ENCODE results near the gene GPC3.

DNA sequence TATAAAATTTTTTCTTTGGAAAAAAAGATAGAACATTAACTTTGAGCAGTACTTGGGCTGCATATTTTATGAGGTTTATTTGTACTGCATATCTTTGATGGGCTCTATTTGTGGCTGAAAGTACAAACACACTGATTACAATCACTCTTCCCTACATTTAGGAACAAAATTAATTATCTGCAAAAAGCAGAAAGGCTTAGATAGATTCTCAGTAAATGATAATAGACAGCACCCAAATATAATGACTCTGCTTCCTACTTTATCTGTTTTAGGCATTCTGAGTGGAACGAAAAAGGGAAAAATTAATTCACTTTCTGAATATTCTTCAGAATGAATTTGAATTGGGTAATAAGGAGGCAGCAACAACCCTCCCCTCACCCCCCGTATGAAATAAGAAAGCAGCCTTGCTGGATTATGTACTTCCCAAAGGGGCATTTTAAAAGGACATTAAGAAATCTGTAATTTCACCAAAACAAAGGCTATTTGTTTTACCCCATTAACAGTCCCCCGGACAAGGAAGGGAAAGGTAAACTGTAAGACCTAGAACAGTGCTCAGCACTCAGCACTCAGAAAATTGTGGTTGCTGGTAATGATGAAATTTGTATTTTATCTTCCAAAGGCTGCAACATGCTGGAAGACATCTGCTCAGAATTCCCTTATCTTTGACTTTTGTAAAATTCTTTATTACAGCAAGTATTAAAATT lies 242.6 kb downstream of the GPC3 start:
- TF ChIP-seq ZNF560 (tag by site-specific recombination; IDR thresholded peaks at IDR 0.05; ENCODE audit: borderline replicate concordance) (no peak), HOXD13 (CRISPR knock-in tag; IDR thresholded peaks at IDR 0.05; ENCODE audit: borderline replicate concordance) (no peak), ZNF121 (tag by site-specific recombination; IDR thresholded peaks at IDR 0.05) (no peak), ZNF19 (tag by site-specific recombination; IDR thresholded peaks at IDR 0.05; ENCODE audit: low read depth) (no peak), SETDB1 (IDR thresholded peaks at IDR 0.05; ENCODE audit: insufficient read length, low read length) (no peak), YY1 (tag by site-specific recombination; IDR thresholded peaks at IDR 0.05) (no peak), ZNF660 (tag by site-specific recombination; IDR thresholded peaks at IDR 0.05) (no peak), ZNF830 (tag by site-specific recombination; IDR thresholded peaks at IDR 0.05; ENCODE audit: low read depth) (no peak), ZBTB48 (tag by site-specific recombination; IDR thresholded peaks at IDR 0.05) (no peak)
- TF ChIP-seq, protein P1, sequence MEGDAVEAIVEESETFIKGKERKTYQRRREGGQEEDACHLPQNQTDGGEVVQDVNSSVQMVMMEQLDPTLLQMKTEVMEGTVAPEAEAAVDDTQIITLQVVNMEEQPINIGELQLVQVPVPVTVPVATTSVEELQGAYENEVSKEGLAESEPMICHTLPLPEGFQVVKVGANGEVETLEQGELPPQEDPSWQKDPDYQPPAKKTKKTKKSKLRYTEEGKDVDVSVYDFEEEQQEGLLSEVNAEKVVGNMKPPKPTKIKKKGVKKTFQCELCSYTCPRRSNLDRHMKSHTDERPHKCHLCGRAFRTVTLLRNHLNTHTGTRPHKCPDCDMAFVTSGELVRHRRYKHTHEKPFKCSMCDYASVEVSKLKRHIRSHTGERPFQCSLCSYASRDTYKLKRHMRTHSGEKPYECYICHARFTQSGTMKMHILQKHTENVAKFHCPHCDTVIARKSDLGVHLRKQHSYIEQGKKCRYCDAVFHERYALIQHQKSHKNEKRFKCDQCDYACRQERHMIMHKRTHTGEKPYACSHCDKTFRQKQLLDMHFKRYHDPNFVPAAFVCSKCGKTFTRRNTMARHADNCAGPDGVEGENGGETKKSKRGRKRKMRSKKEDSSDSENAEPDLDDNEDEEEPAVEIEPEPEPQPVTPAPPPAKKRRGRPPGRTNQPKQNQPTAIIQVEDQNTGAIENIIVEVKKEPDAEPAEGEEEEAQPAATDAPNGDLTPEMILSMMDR (tag by site-specific recombination; IDR thresholded peaks at IDR 0.05), result no peak
- TF ChIP-seq, protein P2, sequence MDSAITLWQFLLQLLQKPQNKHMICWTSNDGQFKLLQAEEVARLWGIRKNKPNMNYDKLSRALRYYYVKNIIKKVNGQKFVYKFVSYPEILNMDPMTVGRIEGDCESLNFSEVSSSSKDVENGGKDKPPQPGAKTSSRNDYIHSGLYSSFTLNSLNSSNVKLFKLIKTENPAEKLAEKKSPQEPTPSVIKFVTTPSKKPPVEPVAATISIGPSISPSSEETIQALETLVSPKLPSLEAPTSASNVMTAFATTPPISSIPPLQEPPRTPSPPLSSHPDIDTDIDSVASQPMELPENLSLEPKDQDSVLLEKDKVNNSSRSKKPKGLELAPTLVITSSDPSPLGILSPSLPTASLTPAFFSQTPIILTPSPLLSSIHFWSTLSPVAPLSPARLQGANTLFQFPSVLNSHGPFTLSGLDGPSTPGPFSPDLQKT (IDR thresholded peaks at IDR 0.05; ENCODE audit: borderline replicate concordance, low read depth, low read length), result no peak
- TF ChIP-seq, protein P3, sequence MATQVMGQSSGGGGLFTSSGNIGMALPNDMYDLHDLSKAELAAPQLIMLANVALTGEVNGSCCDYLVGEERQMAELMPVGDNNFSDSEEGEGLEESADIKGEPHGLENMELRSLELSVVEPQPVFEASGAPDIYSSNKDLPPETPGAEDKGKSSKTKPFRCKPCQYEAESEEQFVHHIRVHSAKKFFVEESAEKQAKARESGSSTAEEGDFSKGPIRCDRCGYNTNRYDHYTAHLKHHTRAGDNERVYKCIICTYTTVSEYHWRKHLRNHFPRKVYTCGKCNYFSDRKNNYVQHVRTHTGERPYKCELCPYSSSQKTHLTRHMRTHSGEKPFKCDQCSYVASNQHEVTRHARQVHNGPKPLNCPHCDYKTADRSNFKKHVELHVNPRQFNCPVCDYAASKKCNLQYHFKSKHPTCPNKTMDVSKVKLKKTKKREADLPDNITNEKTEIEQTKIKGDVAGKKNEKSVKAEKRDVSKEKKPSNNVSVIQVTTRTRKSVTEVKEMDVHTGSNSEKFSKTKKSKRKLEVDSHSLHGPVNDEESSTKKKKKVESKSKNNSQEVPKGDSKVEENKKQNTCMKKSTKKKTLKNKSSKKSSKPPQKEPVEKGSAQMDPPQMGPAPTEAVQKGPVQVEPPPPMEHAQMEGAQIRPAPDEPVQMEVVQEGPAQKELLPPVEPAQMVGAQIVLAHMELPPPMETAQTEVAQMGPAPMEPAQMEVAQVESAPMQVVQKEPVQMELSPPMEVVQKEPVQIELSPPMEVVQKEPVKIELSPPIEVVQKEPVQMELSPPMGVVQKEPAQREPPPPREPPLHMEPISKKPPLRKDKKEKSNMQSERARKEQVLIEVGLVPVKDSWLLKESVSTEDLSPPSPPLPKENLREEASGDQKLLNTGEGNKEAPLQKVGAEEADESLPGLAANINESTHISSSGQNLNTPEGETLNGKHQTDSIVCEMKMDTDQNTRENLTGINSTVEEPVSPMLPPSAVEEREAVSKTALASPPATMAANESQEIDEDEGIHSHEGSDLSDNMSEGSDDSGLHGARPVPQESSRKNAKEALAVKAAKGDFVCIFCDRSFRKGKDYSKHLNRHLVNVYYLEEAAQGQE (tag by site-specific recombination; IDR thresholded peaks at IDR 0.05), result no peak
- TF ChIP-seq, protein P4, sequence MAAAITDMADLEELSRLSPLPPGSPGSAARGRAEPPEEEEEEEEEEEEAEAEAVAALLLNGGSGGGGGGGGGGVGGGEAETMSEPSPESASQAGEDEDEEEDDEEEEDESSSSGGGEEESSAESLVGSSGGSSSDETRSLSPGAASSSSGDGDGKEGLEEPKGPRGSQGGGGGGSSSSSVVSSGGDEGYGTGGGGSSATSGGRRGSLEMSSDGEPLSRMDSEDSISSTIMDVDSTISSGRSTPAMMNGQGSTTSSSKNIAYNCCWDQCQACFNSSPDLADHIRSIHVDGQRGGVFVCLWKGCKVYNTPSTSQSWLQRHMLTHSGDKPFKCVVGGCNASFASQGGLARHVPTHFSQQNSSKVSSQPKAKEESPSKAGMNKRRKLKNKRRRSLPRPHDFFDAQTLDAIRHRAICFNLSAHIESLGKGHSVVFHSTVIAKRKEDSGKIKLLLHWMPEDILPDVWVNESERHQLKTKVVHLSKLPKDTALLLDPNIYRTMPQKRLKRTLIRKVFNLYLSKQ (tag by site-specific recombination; IDR thresholded peaks at IDR 0.05; ENCODE audit: borderline replicate concordance), result no peak

All from HEK293 (cell line).